NCI-H2227 treated with DMSO at 0.1 percent for 48 hours (cell line): Measurements from ENCODE around the gene RPL35A.
"Not testable (repeated sequence)": the region's sequence is repeated elsewhere in the genome, so short reads cannot be mapped to it uniquely, and the experiment has no call there.

ENCODE experiments used
- DNase-seq: peaks from one replicate; lab custom pipeline; 2025; lab: John Stamatoyannopoulos, UW

The RPL35A gene

DNA sequence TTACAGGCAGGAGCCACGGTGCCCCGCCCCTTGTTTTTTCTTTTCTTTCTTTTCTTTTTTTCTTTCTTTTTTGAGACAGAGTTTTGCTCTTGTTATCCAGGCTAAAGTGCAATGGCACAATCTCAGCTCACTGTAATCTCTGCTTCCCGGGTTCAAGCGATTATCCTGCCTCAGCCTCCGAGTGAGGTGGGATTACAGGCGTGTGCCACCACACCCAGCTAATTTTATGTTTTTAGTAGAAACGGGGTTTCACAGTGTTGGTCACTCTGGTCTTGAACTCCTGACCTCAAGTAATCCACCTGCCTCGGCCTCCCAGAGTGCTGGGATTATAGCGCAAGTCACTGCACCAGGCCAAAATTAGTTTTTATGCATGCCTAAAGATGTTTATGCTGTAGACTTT, 2.5 kb downstream of the RPL35A start:
- no peak for DNase-seq

DNA sequence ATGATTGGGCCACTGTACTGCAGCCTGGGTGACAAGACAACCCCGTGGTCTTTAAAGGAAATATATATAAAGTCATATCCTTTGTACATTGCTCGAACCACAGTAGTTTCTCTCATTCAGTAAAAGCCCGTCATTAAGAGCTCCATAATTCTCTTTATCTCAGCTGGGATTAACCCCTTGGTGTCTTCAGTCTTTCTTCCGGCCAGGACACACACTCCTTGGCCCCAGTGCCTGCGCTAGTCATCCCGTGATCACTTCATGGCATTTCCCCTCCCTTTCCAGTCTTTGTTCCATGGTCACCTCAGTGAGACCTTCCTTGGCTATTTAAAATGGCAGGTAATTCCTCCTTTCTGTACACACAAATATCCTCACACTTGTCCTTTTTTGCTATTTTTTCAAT, 3.3 kb downstream of the RPL35A start:
- no peak for DNase-seq

DNA sequence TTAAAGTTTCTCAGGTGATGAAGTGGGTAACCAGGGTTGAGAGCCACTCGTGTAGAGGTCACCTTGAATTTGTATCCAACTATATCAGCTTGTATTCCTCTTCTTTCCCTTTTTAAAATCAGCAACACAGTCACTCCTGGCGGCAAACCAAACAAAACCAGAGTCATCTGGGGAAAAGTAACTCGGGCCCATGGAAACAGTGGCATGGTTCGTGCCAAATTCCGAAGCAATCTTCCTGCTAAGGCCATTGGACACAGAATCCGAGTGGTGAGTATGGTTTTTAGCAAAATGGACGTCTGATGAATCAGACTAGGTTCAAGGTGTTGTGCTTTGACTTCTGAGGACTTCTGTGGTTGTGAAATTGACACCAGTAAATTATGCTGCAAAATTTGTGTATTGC, 3.9 kb downstream of the RPL35A start:
- DNase-seq: no peak

DNA sequence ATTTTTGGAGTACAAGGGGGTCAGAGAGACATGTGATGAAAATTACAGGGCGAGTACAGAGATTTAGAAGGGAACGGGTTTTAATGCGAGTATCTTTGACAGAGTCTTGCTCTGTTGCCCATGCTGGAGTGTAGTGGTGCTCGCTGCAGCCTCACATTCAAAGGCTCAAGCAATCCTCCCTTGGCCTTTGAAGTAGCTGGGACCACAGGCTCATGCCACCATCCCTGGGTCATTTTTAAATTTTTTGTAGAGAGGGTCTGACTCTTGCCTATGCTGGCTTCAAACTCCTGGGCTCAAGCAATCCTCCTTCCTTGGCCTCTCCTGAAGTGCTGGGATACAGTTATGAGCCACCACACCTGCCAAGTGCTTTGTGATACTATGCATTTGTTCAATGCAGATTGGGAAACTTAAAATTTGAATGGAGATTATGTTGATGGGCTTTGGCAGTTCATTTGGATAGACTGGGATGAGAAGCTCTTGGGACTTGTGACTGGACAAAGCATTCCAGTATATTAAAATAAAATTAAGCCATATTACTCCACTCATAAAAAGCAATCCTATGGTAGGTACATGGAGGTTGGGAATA, 6.0 kb downstream of the RPL35A start:
- DNase-seq: no peak

DNA sequence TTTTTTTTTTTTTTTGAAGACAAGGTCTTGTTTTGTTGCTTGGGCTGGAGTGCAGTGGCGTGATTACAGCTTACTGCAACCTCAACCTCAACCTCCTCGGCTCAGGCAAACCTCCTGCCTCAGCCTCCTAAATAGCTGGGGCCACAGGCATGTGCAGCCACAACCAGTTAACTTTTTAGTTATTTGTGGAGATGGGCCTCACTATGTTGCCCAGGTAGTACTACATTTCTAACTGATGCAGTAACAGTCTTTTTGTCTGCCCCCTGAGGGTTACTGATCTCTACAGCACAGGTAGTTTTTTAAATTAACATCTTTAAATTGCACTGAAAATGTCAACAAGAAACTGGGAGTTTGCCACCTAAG, 6.6 kb downstream of the RPL35A start:
- DNase-seq: no peak

DNA sequence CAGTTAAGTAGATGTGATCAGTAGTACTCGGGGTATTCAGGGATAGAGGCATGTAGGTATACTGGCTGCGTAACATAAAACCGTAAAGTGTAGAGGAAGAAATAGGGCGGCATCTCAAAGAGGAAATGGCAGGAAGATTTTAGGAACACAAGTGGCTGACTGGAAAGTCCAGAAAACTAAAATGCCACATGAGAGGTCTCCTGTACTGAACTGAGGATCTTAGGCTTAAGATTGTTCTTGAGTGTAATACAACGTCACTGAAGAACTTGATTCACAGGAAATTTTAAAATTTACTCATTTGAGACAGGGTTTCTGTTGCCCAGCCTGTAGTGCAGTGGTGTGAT, 7.8 kb downstream of the RPL35A start:
- no peak for DNase-seq

DNA sequence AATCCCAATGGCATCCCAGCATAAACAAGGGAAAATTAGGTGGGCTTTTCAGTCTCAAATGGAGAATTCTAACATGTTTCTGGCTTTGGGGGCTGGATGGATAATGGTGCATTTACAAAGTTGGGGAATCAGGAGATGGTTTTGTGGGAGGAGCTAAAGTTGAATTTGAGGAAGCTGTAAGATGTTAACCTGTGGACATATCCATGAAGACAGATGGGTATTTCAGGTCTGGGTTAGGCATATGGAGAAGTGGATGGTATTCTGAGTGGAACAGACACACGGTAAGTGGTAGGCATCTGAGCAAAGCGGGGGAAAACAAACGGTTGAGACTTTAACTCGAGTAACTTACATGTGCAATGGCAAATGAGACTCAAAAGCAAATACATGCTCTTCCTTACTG, 8.4 kb downstream of the RPL35A start:
- DNase-seq: no peak

DNA sequence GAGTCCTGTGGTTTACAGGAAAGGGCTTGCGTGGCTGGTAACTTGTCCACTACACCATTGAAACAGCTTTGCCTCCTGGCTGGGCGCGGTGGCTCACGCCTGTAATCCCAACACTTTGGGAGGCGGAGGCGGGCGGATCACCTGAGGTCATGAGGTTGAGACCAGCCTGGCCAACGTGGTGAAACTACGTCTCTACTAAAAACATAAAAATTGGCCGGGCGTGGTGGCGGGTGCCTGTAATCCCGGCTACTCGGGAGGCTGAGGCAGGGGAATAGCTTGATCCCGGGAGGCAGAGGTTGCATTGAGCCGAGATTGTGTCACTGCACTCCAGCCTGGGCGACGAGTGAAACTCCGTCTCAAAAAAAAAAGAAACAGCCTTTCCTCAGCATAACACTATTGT, 8.9 kb downstream of the RPL35A start:
- DNase-seq: not testable (repeated sequence)

DNA sequence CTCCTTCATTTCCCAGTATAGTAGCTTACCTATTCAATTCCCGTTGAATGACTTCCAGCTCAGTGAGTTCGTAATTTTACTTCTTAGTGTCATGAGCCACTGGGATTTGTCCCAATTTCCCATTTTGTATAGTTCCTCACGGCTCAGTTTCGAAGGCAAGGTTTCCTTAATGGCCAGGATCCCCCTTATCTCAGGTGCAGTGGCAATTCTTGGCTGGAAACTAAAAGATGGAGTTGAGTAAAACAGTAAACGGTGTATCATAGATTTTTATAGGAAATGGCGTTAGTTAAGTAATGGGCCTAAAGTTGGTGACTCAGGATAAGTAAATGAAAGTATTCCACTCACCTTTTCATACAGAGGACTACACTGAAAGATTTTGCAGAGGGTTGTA, 9.5 kb downstream of the RPL35A start:
- no peak for DNase-seq

DNA sequence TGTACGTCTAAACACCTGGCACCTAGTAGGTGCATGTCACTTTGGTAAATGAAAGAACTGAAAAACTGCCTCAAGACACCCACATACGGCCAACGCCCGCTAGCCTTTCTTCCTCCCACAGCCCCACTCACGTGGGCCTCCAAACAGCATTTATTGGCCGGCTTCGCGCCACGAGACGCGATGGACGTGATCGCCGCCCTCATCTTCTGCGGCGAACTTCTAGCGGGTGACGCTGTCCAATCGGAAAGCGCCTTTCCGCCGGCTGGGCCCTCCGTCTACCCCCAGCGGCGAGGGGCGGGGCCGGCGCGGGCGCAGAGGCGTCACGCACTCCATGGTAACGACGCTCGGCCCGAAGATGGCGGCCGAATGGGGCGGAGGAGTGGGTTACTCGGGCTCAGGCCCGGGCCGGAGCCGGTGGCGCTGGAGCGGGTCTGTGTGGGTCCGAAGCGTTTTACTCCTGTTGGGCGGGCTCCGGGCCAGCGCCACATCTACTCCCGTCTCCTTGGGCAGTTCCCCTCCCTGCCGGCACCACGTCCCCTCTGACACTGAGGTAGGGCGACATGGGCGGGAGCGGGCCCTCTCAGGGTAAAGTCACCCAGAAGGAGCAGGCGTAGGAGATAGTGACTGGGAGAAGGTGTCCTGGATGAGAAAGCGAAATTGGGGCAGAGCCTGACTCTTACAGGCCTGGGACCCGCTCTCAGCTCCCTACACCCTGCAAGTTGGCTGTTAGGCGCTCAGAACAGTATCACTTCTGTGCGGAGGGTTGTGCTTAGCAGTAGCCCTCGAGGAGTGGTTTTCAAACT, 10.1 kb downstream of the RPL35A start, which contains the start of gene LMLN:
Gene LMLN, plus strand, starts transcription at position 327 of the 803 bp plus-strand sequence. Its CDS starts 29 bp downstream, at position 356.
- peak; percentile 96 for DNase-seq

DNA sequence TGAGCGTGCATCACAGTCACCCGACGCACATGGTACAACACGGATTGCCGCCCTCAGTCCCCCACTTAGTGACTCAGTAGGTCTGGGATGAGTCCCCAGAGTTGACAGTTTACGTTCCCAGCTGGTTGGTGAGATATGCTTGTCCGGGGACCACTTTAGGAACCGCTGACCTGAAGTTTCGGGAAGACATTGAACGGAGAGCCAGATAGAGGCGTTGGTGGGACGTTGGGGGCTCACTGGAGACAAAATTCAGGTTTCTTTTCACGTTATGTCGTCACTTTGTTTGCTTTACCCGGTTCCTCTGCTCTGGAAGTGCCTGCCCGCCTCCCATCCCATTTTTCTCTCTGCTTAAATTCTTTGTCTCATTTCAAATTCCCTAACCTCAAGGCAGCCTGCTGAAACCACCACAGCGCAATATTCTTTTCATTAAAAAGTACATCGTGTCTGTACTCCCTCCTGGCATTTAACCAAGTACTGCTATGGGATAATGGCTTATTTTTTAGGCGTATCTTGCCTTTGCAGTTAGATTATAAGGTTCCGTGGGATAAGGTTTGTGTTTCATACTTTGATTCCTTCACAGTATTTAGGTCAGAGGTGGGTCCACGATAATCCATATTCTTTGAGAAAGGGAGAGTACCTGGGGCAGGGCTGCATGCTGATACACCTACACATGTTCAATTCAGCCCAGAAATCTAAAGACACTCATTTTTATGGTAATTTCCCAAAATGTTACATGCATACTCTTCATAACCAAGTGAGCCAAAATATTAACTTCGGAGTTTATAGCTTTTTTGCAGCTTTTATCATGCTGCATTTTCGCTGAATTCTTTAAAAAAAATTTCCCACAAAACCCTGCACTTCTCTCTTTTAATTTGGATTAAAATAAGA, 10.9 kb downstream of the RPL35A start:
- no peak for DNase-seq

DNA sequence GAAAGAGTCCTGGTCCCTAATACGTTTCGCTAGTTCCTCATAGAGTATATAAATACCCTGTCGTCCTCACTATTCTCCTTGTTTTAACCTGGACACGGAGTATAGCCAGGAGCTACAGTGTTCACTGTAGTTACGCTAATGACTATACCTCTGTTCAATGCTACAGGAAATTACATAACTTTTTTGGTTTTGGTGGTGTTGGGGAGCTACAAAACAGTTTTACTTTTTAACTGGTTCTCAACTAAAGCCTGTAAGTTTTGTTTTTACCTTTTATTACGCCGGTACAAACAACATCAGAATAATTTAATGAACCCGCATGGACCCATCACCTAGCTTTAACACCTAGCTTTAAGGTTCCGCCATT, 11.6 kb downstream of the RPL35A start:
- DNase-seq: no peak

DNA sequence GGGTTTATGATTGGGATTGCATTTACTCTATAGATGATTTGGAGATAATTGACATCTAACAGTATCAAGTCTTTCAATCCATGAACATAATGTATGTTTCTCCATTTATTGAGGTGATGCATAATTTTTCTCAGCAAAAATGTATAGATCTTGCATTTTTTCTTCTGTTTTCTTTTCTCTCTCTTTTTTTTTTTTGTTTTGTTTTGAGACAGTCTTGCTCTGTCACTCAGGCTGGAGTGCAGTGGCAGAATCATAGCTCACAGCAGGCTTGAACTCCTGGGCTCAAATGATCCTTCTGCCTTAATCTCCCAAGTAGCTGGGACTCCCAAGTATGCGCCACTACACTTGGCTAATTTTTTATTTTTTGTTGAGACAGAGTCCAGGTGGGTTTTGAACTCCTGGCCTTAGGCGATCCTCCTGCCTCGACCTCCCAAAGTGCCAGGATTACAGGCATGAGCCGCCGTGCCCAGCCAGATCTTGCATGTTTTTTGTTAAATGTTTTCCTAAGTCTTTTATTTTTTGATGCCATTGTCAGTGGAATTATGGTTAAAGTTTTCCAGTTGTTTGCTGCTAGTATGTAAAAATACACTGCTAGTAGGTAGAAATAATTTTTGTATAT, 13.1 kb downstream of the RPL35A start:
- DNase-seq: no peak

DNA sequence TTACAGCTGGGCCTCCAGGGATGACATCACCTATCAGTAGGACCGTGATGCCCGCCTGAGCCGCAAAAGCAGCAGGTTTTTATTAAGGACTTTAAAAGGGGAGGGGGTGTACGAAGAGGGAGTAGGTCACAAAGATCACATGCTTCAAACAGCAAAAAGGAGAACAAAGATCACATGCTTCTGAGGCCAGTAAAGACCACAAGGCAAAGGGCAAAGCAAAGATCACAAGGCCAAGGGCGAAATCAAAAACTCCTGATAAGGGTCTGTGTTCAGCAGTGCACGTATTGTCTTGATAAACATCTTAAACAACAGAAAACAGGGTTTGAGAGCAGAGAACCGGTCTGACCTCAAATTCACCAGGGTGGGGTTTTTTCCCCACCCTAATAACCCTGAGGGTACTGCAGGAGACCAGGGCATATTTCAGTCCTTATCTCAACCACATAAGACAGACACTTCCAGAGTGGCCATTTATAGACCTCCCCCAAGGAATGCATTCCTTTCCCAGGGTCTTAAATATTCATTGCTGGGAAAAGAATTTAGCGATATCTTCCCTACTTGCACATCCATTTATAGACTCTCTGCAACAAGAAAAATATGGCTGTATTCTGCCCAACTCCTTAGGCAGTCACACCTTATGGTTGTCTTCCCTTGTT, 17.5 kb downstream of the RPL35A start:
- DNase-seq: not testable (repeated sequence)

DNA sequence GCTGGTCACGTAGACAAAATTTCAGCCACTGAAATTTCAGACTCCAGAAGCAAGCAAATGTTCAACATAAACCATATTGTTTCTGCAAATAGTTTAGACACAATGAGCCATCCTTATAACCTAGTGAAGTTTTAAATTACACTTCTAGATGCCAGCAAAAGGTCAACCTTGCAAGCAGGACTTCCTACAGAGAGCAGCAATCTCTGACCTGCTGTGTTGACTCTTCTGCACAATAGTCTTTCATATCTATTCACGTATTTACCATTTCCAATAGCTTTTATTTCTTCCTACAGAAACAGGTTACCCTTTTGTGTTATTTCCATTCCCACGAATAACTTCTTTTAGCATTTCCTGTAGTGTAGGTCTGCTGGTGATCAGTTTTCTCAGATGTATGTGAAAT, 20.6 kb downstream of the RPL35A start:
- no peak for DNase-seq

DNA sequence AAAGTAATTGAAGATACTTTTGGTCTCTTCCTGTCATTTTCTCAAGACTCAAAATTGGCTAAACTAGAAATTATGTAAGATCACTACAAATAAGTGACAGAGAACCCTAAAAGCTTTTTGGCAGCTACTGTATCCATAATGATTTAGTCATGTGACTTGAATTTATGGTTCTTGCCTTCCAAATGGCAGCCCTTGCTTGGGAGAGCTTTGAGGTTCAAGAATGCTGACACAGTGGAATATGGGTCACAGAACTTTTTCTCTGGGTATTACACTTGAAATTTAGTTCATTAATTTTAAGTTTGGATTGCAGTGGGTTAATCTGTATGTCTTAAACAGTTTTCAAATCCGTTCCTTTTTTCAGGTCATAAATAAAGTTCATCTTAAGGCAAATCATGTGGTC, 24.0 kb downstream of the RPL35A start:
- no peak for DNase-seq

DNA sequence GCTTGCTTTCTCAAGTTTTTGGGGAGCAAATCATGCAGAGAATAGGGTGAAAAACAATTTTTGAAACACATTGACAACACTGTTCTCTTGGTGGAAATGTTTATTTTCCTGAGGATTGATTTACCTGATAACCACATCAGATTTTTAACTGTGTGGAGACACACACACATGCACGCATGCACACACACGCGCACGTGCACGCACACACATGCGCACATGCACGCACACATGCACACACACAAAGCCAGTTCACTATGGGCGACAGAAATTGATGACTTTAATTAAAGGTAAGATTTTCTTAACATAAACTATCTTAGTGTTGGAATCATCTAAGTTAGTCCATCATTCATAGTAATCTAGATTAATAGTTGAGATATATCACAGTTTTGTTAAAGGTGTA, 25.3 kb downstream of the RPL35A start:
- DNase-seq: no peak

DNA sequence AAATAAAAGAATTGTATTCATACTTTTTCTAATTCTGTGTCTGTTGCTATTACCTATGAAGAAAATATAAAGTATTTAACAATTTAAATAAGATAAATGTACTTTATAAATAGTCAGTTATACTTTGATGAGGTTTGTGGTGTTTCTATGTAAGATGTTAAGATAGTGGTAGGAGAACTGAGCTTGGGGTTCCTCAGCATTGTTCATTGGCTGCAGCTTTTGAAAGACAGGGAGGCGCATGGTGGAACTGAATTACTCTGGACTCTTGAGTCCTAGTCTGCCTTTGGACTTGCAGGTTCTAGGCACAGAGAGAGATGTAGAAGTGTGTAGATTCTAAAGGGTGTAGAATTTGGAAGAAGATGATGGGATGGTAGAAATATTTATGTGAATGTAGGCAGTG, 33.1 kb downstream of the RPL35A start:
- DNase-seq: no peak

DNA sequence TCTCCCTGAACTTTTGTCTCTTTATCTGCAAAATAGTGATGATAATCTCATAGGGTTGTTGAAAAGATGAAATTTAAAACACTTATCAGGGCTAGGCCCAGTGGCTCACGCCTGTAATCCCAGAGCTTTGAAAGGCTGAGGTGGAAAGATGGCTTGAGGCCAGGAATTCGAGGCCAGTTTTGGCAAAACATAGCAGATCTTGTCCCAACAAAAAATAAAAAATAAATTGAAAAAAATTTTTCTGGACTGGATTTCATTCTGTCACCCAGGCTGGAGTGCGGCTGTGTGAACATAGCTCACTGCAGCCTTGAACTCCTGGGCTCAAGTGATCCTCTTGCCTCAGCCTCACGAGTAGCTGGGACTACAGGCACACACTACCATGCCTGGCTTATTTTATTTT, 39.7 kb downstream of the RPL35A start:
- DNase-seq: no peak

DNA sequence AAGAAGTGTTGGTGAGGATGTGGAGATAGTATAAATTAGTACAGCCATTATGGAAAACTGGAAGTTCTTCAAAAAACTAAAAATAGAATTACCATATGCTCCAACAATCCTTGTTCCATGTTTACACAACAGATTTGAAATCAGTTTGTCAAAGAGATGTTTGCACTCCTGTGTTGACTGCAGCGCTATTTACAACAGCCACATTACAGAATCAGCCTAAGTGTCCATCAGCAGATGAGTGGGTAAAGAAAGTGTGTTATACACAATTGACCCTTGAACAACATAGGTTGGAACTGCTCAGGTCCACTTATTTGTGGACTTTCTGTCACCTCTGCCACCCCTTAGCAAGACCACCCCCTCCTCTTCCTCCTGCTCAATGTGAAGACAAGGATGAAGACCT, 44.7 kb downstream of the RPL35A start:
- no peak for DNase-seq

DNA sequence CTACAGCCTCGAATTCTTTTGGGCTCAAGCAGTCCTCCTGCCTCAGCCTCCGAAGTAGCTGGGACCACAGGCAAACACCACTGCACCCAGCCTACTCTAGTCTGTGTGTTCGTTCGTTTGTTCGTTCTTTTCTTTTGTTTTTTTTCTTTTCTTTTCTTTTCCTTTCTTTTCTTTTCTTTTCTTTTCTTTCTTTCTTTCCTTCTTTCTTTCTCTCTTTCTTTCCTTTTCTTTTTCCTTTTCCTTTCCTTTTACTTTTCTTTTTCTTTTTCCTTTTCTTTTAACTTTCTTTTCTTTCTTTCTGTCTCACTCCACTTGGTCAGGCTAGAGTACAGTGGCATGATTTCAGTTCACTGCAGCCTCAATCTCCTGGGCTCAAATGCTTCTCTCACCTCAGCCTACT, 46.9 kb downstream of the RPL35A start:
- no peak for DNase-seq

DNA sequence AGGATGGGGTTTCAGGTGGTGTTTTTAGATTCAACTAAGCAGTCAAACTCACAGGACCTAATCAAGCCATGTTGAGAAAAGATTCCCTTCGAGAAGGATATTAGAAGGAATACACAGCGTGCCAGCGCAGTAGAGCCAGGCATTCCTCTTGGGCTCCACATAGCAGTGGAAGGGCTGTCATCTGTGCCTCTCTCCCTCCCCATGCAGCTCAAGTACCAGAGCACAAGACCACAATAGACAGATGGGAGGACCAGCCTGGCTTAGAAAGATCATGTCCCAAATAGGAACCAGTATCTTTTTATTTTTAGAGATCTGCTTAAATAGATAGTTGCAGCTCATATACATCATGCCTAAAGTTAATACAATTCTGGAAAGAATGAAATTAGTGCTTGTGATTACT, 47.9 kb downstream of the RPL35A start:
- DNase-seq: no peak
